Loucy (cell line): ENCODE results near the gene SLC25A11.

Experiments
- H2AFZ ChIP-seq: fragments of 200-600 bp; sonication (generic); 2 replicates; pipeline ENCODE4 v1.6.0; 2016; ENCODE audit warnings: antibody characterized with exemption, mild to moderate bottlenecking, low read length, moderate library complexity
- H3F3A ChIP-seq: fragments of 200-600 bp; 2 replicates; pipeline ENCODE4 v1.6.0; 2016; ENCODE audit warnings: antibody characterized with exemption, low read depth, mild to moderate bottlenecking
- H3K27me3 ChIP-seq: fragments of 200-600 bp; sonication (generic); 2 replicates; pipeline ENCODE4 v1.6.1; 2014; ENCODE audit warnings: low read length, mild to moderate bottlenecking; ENCODE audit not compliant: insufficient read depth, poor library complexity, severe bottlenecking
- H3K36me3 ChIP-seq: fragments of 200-600 bp; sonication (generic); 2 replicates; pipeline ENCODE4 v1.6.1; 2016; ENCODE audit warnings: low read length; ENCODE audit not compliant: insufficient read depth
- H3K4me1 ChIP-seq: fragments of 200-600 bp; sonication (generic); 2 replicates; pipeline ENCODE4 v1.5.1; 2014; ENCODE audit warnings: low read length, mild to moderate bottlenecking; ENCODE audit not compliant: insufficient read depth, poor library complexity, severe bottlenecking
- H3K4me2 ChIP-seq: fragments of 200-600 bp; sonication (generic); 2 replicates; pipeline ENCODE4 v1.6.0; 2014; ENCODE audit warnings: antibody characterized with exemption, low read length, low read depth, mild to moderate bottlenecking; ENCODE audit not compliant: poor library complexity, severe bottlenecking
- H3K4me3 ChIP-seq: fragments of 200-600 bp; sonication (generic); 2 replicates; pipeline ENCODE4 v1.5.1; 2014; ENCODE audit warnings: low read length, mild to moderate bottlenecking, mixed read lengths; ENCODE audit not compliant: poor library complexity, severe bottlenecking
- H3K79me2 ChIP-seq: fragments of 200-600 bp; sonication (generic); 2 replicates; pipeline ENCODE4 v1.6.1; 2014; ENCODE audit warnings: low read length; ENCODE audit not compliant: insufficient read depth
- H3K9ac ChIP-seq: fragments of 200-600 bp; sonication (generic); 2 replicates; pipeline ENCODE4 v1.6.0; 2014; ENCODE audit warnings: mild to moderate bottlenecking, low read depth, low read length, moderate library complexity; ENCODE audit not compliant: poor library complexity, severe bottlenecking
- H3K9me2 ChIP-seq: fragments of 200-600 bp; sonication (generic); replicated peaks from 2 replicates; pipeline ENCODE4 v1.6.1; 2016; ENCODE audit warnings: low read depth, low read length, mixed read lengths
- H3K9me3 ChIP-seq: fragments of 200-600 bp; sonication (generic); 2 replicates; pipeline ENCODE4 v1.6.1; 2014; ENCODE audit warnings: mild to moderate bottlenecking, antibody characterized with exemption, low read length, low read depth; ENCODE audit not compliant: insufficient read depth
- H4K20me1 ChIP-seq: fragments of 200-600 bp; sonication (generic); 2 replicates; pipeline ENCODE4 v1.6.0; 2014; ENCODE audit warnings: antibody characterized with exemption, low read length, mild to moderate bottlenecking; ENCODE audit not compliant: insufficient read depth, poor library complexity, severe bottlenecking
- CTCF ChIP-seq: fragments of 200-600 bp; sonication (generic); conservative IDR thresholded peaks from 2 replicates; pipeline ENCODE4 v1.5.1; 2014; ENCODE audit warnings: mild to moderate bottlenecking, antibody characterized with exemption, low read length
- EZH2phosphoT487 ChIP-seq: fragments of 200-600 bp; IDR thresholded peaks from 2 replicates; pipeline ENCODE4 v1.6.1; 2018; ENCODE audit warnings: antibody characterized with exemption, mild to moderate bottlenecking, moderate library complexity, borderline replicate concordance

The SLC25A11 gene

DNA sequence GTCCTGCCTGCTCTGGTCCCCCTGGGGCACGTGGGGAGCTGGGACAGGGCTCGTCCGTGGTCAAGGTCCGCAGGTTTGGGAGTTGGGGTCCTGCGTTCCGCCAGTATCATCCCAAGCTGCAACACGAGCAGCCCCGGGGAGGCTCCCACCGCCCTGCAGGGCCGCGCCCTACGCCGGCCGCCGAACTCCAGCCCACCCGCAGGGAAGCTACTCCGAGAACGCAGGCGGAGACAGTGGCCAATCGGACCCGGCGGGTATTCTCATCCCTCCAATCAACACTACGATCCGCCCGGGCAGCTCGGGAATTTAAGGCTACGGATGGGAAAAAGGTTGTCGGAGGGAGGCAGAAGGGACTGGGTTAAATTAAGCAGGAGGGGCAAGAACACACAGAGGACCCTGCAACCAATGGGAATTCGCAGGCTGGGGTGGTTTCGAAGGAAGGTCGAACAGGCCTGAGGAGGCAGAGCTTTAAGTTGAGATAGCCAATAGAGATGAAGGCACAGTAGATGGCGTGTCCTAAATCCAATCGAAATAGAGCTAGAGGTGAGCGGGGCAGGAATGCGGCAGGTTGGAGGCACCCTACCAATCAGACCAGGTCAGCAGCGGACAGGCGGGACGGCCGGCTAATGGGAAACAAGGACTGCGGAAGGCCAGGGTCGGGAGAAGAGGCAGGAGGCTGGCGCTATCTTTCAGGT lies 27.1 kb upstream of the SLC25A11 start:
- H3K9me2 ChIP-seq, result no peaks in the 10 kb centered on the region
- H2AFZ ChIP-seq, result peak overlapping the region; percentile 87
- peaks cover 27% of the 10 kb centered on the region for H3K4me1 ChIP-seq
- peaks cover 35% of the 10 kb centered on the region for H3K79me2 ChIP-seq
- no peaks in the 10 kb centered on the region for H4K20me1 ChIP-seq
- H3K4me3 ChIP-seq, result peak overlapping the region; percentile 100
- no peaks in the 10 kb centered on the region for H3K9me3 ChIP-seq
- peak overlapping the region; percentile 97 for H3K4me2 ChIP-seq
- H3K36me3 ChIP-seq, result no peaks in the 10 kb centered on the region
- peak overlapping the region; percentile 100 for H3K9ac ChIP-seq
- no peaks in the 10 kb centered on the region for H3K27me3 ChIP-seq
- H3F3A ChIP-seq, result no peaks in the 10 kb centered on the region
- TF ChIP-seq CTCF (no peak), EZH2phosphoT487 (no peak)

DNA sequence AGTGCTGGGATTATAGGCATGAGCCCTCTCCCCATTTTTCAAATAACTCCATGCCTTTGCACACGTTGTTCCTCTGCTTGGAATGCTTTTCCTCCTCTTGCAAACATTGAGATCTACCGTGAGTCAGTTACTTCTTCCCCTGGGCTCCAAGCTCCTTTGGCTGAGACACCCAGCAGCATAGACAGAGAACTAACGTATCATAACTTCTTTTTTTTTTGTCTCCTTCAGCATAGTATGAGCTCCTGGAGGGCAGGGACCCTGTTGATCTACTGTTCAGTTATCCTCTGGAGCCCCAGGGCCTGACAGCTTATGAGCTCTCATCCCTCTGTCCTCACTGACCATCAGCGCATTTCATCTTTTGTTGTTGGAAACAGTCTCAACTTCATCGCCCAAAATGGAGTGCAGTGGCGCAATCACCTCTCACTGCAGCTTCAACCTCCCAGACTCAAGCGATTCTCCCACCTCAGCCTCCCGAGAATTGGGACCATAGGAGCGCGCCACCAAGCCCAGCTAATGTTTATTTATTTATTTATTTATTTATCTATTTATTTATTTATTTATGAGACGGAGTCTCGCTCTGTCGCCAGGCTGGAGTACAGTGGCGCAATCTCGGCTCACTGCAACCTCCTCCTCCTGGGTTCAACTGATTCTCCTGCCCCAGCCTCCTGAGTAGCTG lies 25.6 kb upstream of the SLC25A11 start:
- H3K9me3 ChIP-seq, result no peaks in the 10 kb centered on the region
- no peaks in the 10 kb centered on the region for H3K9me2 ChIP-seq
- no peak overlapping the region for H2AFZ ChIP-seq
- TF ChIP-seq EZH2phosphoT487, result no peak
- no peak for TF ChIP-seq CTCF
- H3K4me2 ChIP-seq, result no peak overlapping the region
- no peak overlapping the region for H3K9ac ChIP-seq
- H3K27me3 ChIP-seq, result no peaks in the 10 kb centered on the region
- H3K79me2 ChIP-seq, result peaks cover 35% of the 10 kb centered on the region
- no peak overlapping the region for H3K4me3 ChIP-seq
- H4K20me1 ChIP-seq, result no peaks in the 10 kb centered on the region
- peaks cover 31% of the 10 kb centered on the region for H3K4me1 ChIP-seq
- no peaks in the 10 kb centered on the region for H3F3A ChIP-seq
- H3K36me3 ChIP-seq, result no peaks in the 10 kb centered on the region

- no peaks in the 10 kb centered on the region for H3K9me2 ChIP-seq
- H3K4me2 ChIP-seq, result peak overlapping the region; percentile 59
These were observed 20.6 kb upstream of the SLC25A11 start for GRCh38 chr17:4960279-4960922.

More at GRCh38 chr17:4960279-4960922, 20.6 kb upstream of the SLC25A11 start:
- Histone ChIP-seq H3K9me3 (no peaks in the 10 kb centered on the region), H3K27me3 (no peaks in the 10 kb centered on the region), H3K4me3 (peak overlapping the region; percentile 34), H3K79me2 (peaks cover 4% of the 10 kb centered on the region), H3K9ac (peak overlapping the region; percentile 52), H4K20me1 (no peaks in the 10 kb centered on the region), H3K4me1 (peaks cover 20% of the 10 kb centered on the region), H3F3A (0 out of 2 replicates have a peak, but pooled peaks cover 3% of the 10 kb centered on the region), H2AFZ (no peak overlapping the region), H3K36me3 (no peaks in the 10 kb centered on the region; the same call in 1 of the 2 replicates)
- TF ChIP-seq CTCF (no peak), EZH2phosphoT487 (no peak)
